Karpas-422 (cell line): ENCODE measurements around the gene SLC22A5. TPM values are rescaled to one million over a fixed set of nuclear protein-coding genes. Genes with fewer than 3 reads are reported as not detected.
"Not testable (repeated sequence)": the region's sequence is repeated elsewhere in the genome, so short reads cannot be mapped to it uniquely, and the experiment has no call there.

Experiments used
- DNase-seq: peaks from one replicate; pipeline ENCODE4 v3.0.0-alpha.2; 2015
- H2AFZ ChIP-seq: fragments of 200-600 bp; sonication (generic); 2 replicates; pipeline ENCODE4 v1.6.1; 2014; ENCODE audit warnings: antibody characterized with exemption, low read length, mixed read lengths
- H3K27ac ChIP-seq: fragments of 200-600 bp; sonication (generic); 2 replicates; pipeline ENCODE4 v1.5.1; 2014; ENCODE audit warnings: mild to moderate bottlenecking, low read length, moderate library complexity
- H3K27me3 ChIP-seq: fragments of 200-600 bp; sonication (generic); 2 replicates; pipeline ENCODE4 v1.6.1; 2014; ENCODE audit warnings: low read length, mixed read lengths
- H3K36me3 ChIP-seq: fragments of 200-600 bp; sonication (generic); 2 replicates; pipeline ENCODE4 v1.6.1; 2014; ENCODE audit warnings: low read length, mixed read lengths; ENCODE audit not compliant: insufficient read depth
- H3K4me1 ChIP-seq: fragments of 200-600 bp; sonication (generic); 2 replicates; pipeline ENCODE4 v1.6.1; 2014; ENCODE audit warnings: mild to moderate bottlenecking, low read length, mixed read lengths
- H3K4me2 ChIP-seq: fragments of 200-600 bp; sonication (generic); 2 replicates; pipeline ENCODE4 v1.6.1; 2014; ENCODE audit warnings: low read length, low read depth, mild to moderate bottlenecking; ENCODE audit not compliant: poor library complexity, severe bottlenecking
- H3K4me3 ChIP-seq: fragments of 200-600 bp; sonication (generic); 2 replicates; pipeline ENCODE4 v1.5.1; 2014; ENCODE audit warnings: mild to moderate bottlenecking, antibody characterized with exemption, low read length, mixed read lengths
- H3K79me2 ChIP-seq: fragments of 200-600 bp; sonication (generic); 2 replicates; pipeline ENCODE4 v1.6.1; 2014; ENCODE audit warnings: mild to moderate bottlenecking, low read length, mixed read lengths
- H3K9ac ChIP-seq: fragments of 200-600 bp; sonication (generic); 2 replicates; pipeline ENCODE4 v1.6.0; 2014; ENCODE audit warnings: low read length
- H3K9me2 ChIP-seq: fragments of 200-600 bp; sonication (generic), shearing (Covaris generic); replicated peaks from 2 replicates; pipeline ENCODE4 v1.6.0; 2014; ENCODE audit warnings: mild to moderate bottlenecking, low read length, moderate library complexity; ENCODE audit not compliant: insufficient read depth
- H3K9me3 ChIP-seq: fragments of 300-700, 200-600 bp; sonication (generic); 2 replicates; pipeline ENCODE4 v1.6.1; 2014; ENCODE audit warnings: low read length, mixed read lengths
- H4K20me1 ChIP-seq: fragments of 200-600 bp; sonication (generic); 2 replicates; pipeline ENCODE4 v1.6.1; 2014; ENCODE audit warnings: mild to moderate bottlenecking, antibody characterized with exemption, low read length, low read depth; ENCODE audit not compliant: insufficient read depth
- total RNA-seq: library from RNA; depleted of rRNA; stranded (reverse); fragments of >200 nt; shearing (Covaris generic); gene quantifications from 2 replicates; pipeline ENCODE4 v1.2.3, GENCODE V29; 2014; ENCODE audit warnings: low replicate concordance

Gene SLC22A5
- total RNA-seq, 1 experiment from 2014 or later, result 5.2 TPM

DNA sequence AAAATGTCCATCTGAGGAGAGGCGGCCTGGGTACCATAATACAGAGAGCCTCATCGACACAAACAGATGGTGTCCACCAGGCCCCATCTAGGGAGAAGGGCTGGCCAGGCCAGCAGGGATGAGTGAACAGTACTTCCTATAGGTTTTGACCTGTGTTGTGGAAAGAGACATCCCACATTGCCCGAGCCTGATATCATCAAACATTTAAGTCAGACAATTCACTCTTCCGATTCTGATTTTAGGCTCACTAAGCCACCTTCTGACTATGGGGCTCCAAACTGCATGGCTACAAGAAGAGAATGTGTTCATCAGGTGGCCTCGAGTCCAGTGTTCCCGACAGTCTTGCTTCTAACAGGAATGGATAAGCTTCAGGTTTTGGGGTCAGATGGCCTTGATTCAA is 38.9 kb downstream of the SLC22A5 start:
- no peaks in the 10 kb centered on the region for H4K20me1 ChIP-seq
- H3K79me2 ChIP-seq, result no peaks in the 10 kb centered on the region
- H3K36me3 ChIP-seq, result no peaks in the 10 kb centered on the region
- H3K27ac ChIP-seq, result no peak overlapping the region
- H2AFZ ChIP-seq, result no peak overlapping the region
- H3K27me3 ChIP-seq, result no peaks in the 10 kb centered on the region
- no peak overlapping the region for H3K4me3 ChIP-seq
- H3K9me2 ChIP-seq, result no peaks in the 10 kb centered on the region
- no peak for DNase-seq
- no peak overlapping the region for H3K9ac ChIP-seq
- peaks cover 15% of the 10 kb centered on the region for H3K4me1 ChIP-seq
- H3K9me3 ChIP-seq, result no peaks in the 10 kb centered on the region
- H3K4me2 ChIP-seq, result no peak overlapping the region

DNA sequence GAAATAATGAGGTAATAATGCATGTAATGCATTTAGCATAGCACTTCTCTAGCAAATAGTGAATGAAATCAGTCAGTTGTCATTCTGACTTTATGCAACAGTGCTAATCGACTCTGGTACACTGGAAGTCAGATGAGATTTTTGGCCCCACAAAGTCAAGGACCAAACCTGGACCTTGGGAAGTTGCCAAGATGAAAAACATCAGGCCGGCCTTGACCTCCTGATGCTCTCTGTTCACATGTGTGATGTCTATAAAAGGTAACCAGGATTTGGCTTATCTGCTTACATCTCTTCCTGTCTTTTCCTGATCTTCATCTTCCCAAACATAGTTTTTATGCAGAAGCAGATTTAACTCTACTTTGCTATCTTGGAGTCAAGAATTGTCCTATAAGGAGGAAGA is 39.5 kb downstream of the SLC22A5 start:
- Histone ChIP-seq H3K27ac (no peak overlapping the region), H3K27me3 (no peaks in the 10 kb centered on the region), H3K4me3 (no peak overlapping the region), H3K4me2 (no peak overlapping the region), H3K9me3 (no peaks in the 10 kb centered on the region), H3K9me2 (no peaks in the 10 kb centered on the region), H3K36me3 (no peaks in the 10 kb centered on the region), H2AFZ (no peak overlapping the region), H3K79me2 (no peaks in the 10 kb centered on the region), H3K9ac (no peak overlapping the region), H3K4me1 (peaks cover 15% of the 10 kb centered on the region), H4K20me1 (no peaks in the 10 kb centered on the region)
- no peak for DNase-seq

DNA sequence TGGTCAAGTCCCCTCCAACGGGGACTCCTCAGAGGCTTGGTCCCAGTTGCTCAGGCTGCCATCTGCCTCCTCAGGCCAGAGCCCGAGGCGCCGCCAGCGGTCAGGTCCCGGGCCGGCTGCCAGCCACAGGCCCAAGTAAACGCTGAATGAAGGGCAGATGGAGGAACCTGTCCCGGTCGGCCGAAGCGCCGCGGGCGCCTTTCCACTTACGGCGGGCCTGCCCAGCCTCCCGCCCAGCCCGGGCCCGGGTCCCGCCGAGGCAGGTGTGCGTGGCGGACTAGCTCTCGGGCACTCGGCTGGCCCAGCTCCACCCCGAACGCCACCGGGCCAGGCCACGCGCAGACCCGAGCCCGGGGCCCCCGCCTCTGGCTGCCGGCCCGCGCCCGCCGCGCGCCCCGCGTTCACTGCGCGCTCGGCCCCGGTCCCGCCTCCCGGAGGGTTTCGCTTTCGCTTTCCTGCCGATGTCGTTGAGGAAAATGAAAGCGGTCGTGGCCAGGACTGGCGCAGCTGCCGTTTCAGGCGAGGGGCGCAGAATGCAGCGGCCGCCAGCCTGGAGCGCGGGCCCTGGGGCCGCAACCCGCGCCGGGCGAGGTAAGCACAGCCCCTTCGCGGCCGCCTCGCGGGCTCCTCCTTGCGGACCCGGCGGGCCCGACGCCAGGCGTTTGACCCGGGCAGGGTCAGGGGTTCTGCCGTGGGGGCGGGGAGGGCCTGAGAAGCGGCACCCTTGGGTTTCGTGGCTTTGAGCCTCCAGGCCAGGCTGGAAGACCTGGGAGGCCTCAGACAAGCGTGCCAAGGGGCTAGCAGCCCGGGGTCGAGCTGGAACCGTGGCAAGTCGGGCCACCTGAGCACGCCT is 41.2 kb downstream of the SLC22A5 start:
- H3K9ac ChIP-seq, result peak overlapping the region; percentile 74
- no peak overlapping the region for H3K27ac ChIP-seq
- DNase-seq, result peak; percentile 90
- no peaks in the 10 kb centered on the region for H3K9me3 ChIP-seq
- H4K20me1 ChIP-seq, result no peaks in the 10 kb centered on the region
- no peaks in the 10 kb centered on the region for H3K27me3 ChIP-seq
- H3K4me1 ChIP-seq, result peaks cover 30% of the 10 kb centered on the region
- H3K4me2 ChIP-seq, result peak overlapping the region; percentile 82
- peak overlapping the region; percentile 94 for H2AFZ ChIP-seq
- H3K4me3 ChIP-seq, result peak overlapping the region; percentile 73
- no peaks in the 10 kb centered on the region for H3K36me3 ChIP-seq
- no peaks in the 10 kb centered on the region for H3K79me2 ChIP-seq
- no peaks in the 10 kb centered on the region for H3K9me2 ChIP-seq

DNA sequence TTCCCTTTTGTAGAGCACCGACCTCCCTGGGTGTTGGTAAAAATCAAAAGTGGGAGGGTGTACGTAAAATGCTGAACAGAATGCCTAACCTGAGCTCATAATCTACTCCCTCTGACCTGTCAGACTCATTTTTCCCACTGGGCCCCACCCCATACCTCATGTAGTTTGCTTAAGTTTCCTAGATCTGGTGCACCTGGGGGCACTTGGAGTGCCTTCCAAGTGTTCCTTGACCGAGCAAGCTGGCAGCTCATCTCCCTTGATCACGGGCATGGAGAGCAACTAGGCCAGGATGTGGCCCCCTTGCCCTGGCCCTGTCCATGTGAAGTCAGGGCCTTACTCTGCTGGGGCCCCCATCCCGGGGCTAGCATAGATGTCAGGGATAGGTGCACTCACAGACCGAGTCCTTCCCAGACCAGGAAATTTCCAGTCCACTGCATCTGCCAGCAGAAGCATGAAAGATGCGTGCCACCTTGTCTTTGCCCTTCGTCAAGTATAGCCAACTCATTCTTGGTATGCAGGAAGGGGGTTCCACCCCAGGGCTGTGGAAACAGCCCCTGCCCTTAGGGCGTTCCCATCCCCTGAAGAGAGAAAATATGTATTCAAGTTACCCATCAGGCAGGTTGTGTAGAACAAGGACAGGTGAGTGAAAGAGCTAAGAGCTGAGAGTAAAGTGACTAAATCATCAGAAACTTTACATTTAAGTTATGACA is 41.9 kb downstream of the SLC22A5 start:
- peak overlapping the region; percentile 94 for H2AFZ ChIP-seq
- H3K27me3 ChIP-seq, result no peaks in the 10 kb centered on the region
- peak overlapping the region; percentile 82 for H3K4me2 ChIP-seq
- H3K36me3 ChIP-seq, result no peaks in the 10 kb centered on the region
- no peaks in the 10 kb centered on the region for H3K9me3 ChIP-seq
- H4K20me1 ChIP-seq, result no peaks in the 10 kb centered on the region
- no peak overlapping the region for H3K27ac ChIP-seq
- peak overlapping the region; percentile 73 for H3K4me3 ChIP-seq
- no peaks in the 10 kb centered on the region for H3K9me2 ChIP-seq
- H3K9ac ChIP-seq, result peak overlapping the region; percentile 74
- peaks cover 31% of the 10 kb centered on the region for H3K4me1 ChIP-seq
- H3K79me2 ChIP-seq, result no peaks in the 10 kb centered on the region
- DNase-seq, result no peak

DNA sequence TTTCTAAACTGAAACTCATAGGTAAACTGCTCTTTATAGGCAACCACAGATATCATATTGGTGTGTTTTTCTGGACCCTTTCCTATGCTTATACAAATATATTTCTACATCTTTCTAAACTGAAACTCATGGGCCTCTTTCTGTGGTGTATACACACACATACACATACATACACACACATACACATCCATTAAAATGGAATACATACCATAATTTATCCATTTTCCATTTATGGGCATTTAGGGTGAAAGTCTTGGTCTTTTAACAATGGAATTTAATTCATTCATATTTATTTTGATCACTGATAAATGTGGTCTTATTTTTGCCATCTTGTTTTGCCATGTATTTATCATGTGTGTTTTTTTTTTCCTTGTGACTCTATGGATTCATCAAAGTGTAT is 44.1 kb downstream of the SLC22A5 start:
- Histone ChIP-seq H3K36me3 (no peaks in the 10 kb centered on the region), H3K79me2 (no peaks in the 10 kb centered on the region), H2AFZ (no peak overlapping the region), H3K27ac (no peak overlapping the region), H3K9ac (no peak overlapping the region), H3K4me3 (no peak overlapping the region), H3K4me1 (peaks cover 31% of the 10 kb centered on the region), H3K27me3 (no peaks in the 10 kb centered on the region), H4K20me1 (no peaks in the 10 kb centered on the region), H3K9me3 (no peaks in the 10 kb centered on the region), H3K9me2 (no peaks in the 10 kb centered on the region), H3K4me2 (no peak overlapping the region)
- DNase-seq, result no peak

DNA sequence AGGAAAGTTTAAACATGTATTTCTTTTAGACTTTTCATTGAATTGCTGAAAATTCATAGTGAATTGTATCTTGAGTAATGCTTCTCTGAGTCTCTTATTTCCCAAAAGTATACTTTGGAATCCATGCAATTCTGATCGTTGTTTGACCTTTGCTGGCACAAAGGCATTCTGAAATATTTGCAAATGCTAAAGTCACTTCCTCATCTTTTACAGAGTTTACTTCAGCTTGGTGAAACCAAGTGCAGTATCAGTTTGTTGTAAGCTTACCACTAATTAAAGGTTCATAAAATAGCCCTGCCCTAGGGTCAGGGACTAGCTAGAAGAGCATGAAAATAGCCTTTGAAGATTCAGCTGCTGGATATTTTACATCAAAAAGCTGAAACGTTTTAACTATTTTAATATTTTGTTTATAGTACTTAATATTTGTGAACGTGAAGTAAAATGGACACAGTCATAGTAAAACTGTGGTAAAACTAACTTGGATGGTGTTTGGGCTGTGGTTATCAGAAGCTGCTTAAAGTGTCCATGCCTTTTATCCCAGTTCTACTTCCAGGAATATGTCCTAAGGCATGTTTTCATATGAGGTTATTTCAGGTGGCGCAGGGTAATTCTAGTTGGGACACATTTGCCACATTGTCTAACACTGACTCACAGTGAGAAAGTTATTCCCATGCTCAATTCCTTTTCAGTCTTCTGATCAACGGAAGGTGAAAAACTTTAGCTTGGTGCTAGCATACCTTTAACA is 45.3 kb downstream of the SLC22A5 start:
- Histone ChIP-seq H3K9ac (no peak overlapping the region), H3K79me2 (no peaks in the 10 kb centered on the region)

GRCh38 chr5:132415516-132415915 is 46.0 kb downstream of the SLC22A5 start:
- not testable (repeated sequence) for H3K9me3 ChIP-seq, H4K20me1 ChIP-seq, H3K9ac ChIP-seq, DNase-seq, H3K4me3 ChIP-seq, H3K27me3 ChIP-seq, H3K27ac ChIP-seq, H2AFZ ChIP-seq, H3K79me2 ChIP-seq, H3K36me3 ChIP-seq, H3K4me2 ChIP-seq, H3K9me2 ChIP-seq
- H3K4me1 ChIP-seq, result peaks cover 32% of the 10 kb centered on the region

More for the DNA sequence above, 45.3 kb downstream of the SLC22A5 start:
- H3K9me2 ChIP-seq, result no peaks in the 10 kb centered on the region
- H4K20me1 ChIP-seq, result no peaks in the 10 kb centered on the region
- no peak overlapping the region for H2AFZ ChIP-seq
- H3K27me3 ChIP-seq, result no peaks in the 10 kb centered on the region
- H3K4me3 ChIP-seq, result no peak overlapping the region
- H3K9me3 ChIP-seq, result no peaks in the 10 kb centered on the region
- DNase-seq, result no peak
- peaks cover 31% of the 10 kb centered on the region for H3K4me1 ChIP-seq
- H3K4me2 ChIP-seq, result no peak overlapping the region
- no peak overlapping the region for H3K27ac ChIP-seq
- no peaks in the 10 kb centered on the region for H3K36me3 ChIP-seq
